PC-3 (cell line): ENCODE data around the gene LRSAM1. TPM values are rescaled to one million over a fixed set of nuclear protein-coding genes. Genes with fewer than 3 reads are reported as not detected.
A peak's percentile ranks its signal among the peaks of the same experiment; 100 is the strongest.

Experiments used
- ATAC-seq: fragments of 200-7000 bp; cut with Tn5 transposase; 2 replicates; pipeline ENCODE4 v1.9.1; 2020; ENCODE audit warnings: mild to moderate bottlenecking, moderate library complexity
- BruUV-seq: library from RNA; stranded (reverse); fragments of 400-500 nt; replicated peaks from 2 replicates; lab custom pipeline; 2021; lab: Mats Ljungman, UMichigan
- CTCF ChIA-PET: fragments of 300-600 bp; sonication (Branson Sonifier 250); formaldehyde crosslinking; loops from one replicate; lab custom pipeline; 2022; ENCODE audit warnings: antibody characterized with exemption; lab: Charles Lee
- POLR2A ChIA-PET: fragments of 300-600 bp; sonication (Branson Sonifier 250); formaldehyde crosslinking; loops from one replicate; lab custom pipeline; 2022; ENCODE audit warnings: antibody characterized with exemption; ENCODE audit not compliant: unreplicated experiment; lab: Charles Lee
- DNase-seq: peaks from one replicate; pipeline ENCODE4 v3.0.0-alpha.2; 2015
- H2AFZ ChIP-seq: fragments of 300-600 bp; sonication (generic); 2 replicates; pipeline ENCODE4 v1.6.0; 2016; ENCODE audit warnings: antibody characterized with exemption, low read length
- H3F3A ChIP-seq: fragments of 300-600 bp; sonication (generic); one replicate; pipeline ENCODE4 v1.6.0; 2017; ENCODE audit warnings: antibody characterized with exemption, low read length, control low read depth, mild to moderate bottlenecking; ENCODE audit not compliant: unreplicated experiment
- H3K27ac ChIP-seq: fragments of 300-600 bp; sonication (generic); 2 replicates; pipeline ENCODE4 v1.5.1; 2016; ENCODE audit warnings: mild to moderate bottlenecking, low read length
- H3K27me3 ChIP-seq: fragments of 300-600 bp; sonication (generic); 2 replicates; pipeline ENCODE4 v1.6.1; 2016; ENCODE audit warnings: low read length, mixed read lengths
- H3K36me3 ChIP-seq: fragments of 300-600 bp; sonication (generic); 2 replicates; pipeline ENCODE4 v1.6.1; 2016; ENCODE audit warnings: low read depth, mixed run types, low read length, mixed read lengths
- H3K4me1 ChIP-seq: fragments of 300-600 bp; sonication (generic); 2 replicates; pipeline ENCODE4 v1.5.1; 2016; ENCODE audit warnings: low read length; ENCODE audit not compliant: insufficient read depth
- H3K4me2 ChIP-seq: fragments of 300-600 bp; sonication (generic); 2 replicates; pipeline ENCODE4 v1.6.0; 2016; ENCODE audit warnings: low read length
- H3K4me3 ChIP-seq: fragments of 300-600 bp; sonication (generic); 2 replicates; pipeline ENCODE4 v1.5.1; 2016; ENCODE audit warnings: mild to moderate bottlenecking, low read length, mixed read lengths
- H3K79me2 ChIP-seq: fragments of 300-600 bp; sonication (generic); 2 replicates; pipeline ENCODE4 v1.6.1; 2017; ENCODE audit warnings: low read length, mixed read lengths
- H3K9ac ChIP-seq: fragments of 300-600 bp; sonication (generic); 2 replicates; pipeline ENCODE4 v1.6.0; 2016; ENCODE audit warnings: mild to moderate bottlenecking, low read length
- H3K9me2 ChIP-seq: fragments of 300-600 bp; sonication (generic); replicated peaks from 2 replicates; pipeline ENCODE4 v1.6.1; 2016; ENCODE audit warnings: mixed run types, low read length, mixed read lengths
- H3K9me3 ChIP-seq: fragments of 300-600 bp; sonication (generic); 2 replicates; pipeline ENCODE4 v1.6.1; 2016; ENCODE audit warnings: low read length, mixed read lengths
- H4K20me1 ChIP-seq: fragments of 300-600 bp; sonication (generic); 2 replicates; pipeline ENCODE4 v1.6.1; 2016; ENCODE audit warnings: low read length, mixed read lengths
- EZH2 ChIP-seq: fragments of 300-600 bp; sonication (generic); IDR thresholded peaks from one replicate; pipeline ENCODE4 v1.6.1; 2017; ENCODE audit warnings: antibody characterized with exemption, mild to moderate bottlenecking, low read length; ENCODE audit not compliant: unreplicated experiment
- EZH2phosphoT487 ChIP-seq: fragments of 300-600 bp; sonication (generic); IDR thresholded peaks from 2 replicates; pipeline ENCODE4 v1.6.1; 2018; ENCODE audit warnings: mild to moderate bottlenecking, antibody characterized with exemption, low read length, borderline replicate concordance
- intact Hi-C: fragments of 100-400 bp; cut with micrococcal nuclease; formaldehyde crosslinking; loops from 2 replicates; pipeline ENCODE4 v1.9.0; 2023
- total RNA-seq: library from RNA; depleted of rRNA; stranded (reverse); fragments of >200 nt; gene quantifications from 2 replicates; pipeline ENCODE4 v1.2.3, GENCODE V29; 2014
- TF ChIP-seq, protein P1 (sequence below): fragments of 300-600 bp; sonication (generic); conservative IDR thresholded peaks from 2 replicates; pipeline ENCODE4 v1.5.1; 2017; ENCODE audit warnings: antibody characterized with exemption, low read depth, mild to moderate bottlenecking, low read length

Gene LRSAM1
- total RNA-seq, 1 experiment from 2014 or later = 9.6 TPM

DNA sequence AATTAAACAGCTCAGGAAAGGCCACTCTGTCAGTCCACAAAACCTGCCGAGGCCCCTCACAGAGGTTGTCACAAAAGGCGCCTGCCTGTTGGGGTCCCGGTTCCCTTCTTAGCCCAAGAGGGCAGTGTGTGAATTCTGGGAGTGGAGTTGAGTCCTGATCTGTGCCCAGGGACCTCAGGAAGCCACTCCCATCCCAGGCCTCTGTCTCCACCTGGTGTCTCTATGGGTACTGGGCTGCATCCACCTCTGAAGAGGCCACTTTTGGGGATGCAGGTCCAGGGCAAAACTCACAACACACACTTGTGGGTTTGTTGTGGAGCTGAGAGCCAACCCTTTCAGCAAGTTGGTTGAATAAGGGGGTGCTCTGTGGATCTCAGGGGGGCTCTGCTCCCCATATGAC is 86.5 kb downstream of the LRSAM1 start:
- DNase-seq = peak; percentile 38
- POLR2A ChIA-PET = interaction anchor here (0.6 kb wide), 1 partner anchor 36 kb away, joined by 3 read pairs; no protein-coding TSS in a partner anchor
- H3F3A ChIP-seq = no peaks in the 10 kb centered on the region
- peak overlapping the region; percentile 56 for H3K4me2 ChIP-seq
- H3K79me2 ChIP-seq = peaks cover 90% of the 10 kb centered on the region
- intact Hi-C loops = loop anchor here (1.0 to 5.0 kb wide), 2 partner anchors 32 to 50 kb away; no protein-coding TSS in a partner anchor
- no peaks in the 10 kb centered on the region for H3K27me3 ChIP-seq
- BruUV-seq = no TSS peak
- H2AFZ ChIP-seq = no peak overlapping the region
- ATAC-seq = peak; percentile 67
- H3K36me3 ChIP-seq = no peaks in the 10 kb centered on the region; the same call in 1 of the 2 replicates
- H3K9ac ChIP-seq = peak overlapping the region; percentile 44
- peaks cover 49% of the 10 kb centered on the region for H3K4me1 ChIP-seq
- H3K9me2 ChIP-seq = no peaks in the 10 kb centered on the region
- peaks cover 34% of the 10 kb centered on the region; the same call in 1 of the 2 replicates for H4K20me1 ChIP-seq
- peak overlapping the region; percentile 79 for H3K27ac ChIP-seq
- no peak for TF ChIP-seq EZH2
- TF ChIP-seq, protein P1, sequence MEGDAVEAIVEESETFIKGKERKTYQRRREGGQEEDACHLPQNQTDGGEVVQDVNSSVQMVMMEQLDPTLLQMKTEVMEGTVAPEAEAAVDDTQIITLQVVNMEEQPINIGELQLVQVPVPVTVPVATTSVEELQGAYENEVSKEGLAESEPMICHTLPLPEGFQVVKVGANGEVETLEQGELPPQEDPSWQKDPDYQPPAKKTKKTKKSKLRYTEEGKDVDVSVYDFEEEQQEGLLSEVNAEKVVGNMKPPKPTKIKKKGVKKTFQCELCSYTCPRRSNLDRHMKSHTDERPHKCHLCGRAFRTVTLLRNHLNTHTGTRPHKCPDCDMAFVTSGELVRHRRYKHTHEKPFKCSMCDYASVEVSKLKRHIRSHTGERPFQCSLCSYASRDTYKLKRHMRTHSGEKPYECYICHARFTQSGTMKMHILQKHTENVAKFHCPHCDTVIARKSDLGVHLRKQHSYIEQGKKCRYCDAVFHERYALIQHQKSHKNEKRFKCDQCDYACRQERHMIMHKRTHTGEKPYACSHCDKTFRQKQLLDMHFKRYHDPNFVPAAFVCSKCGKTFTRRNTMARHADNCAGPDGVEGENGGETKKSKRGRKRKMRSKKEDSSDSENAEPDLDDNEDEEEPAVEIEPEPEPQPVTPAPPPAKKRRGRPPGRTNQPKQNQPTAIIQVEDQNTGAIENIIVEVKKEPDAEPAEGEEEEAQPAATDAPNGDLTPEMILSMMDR = peak; percentile 55
- H3K4me3 ChIP-seq = no peak overlapping the region
- no peaks in the 10 kb centered on the region for H3K9me3 ChIP-seq
- CTCF ChIA-PET = no interaction called here

DNA sequence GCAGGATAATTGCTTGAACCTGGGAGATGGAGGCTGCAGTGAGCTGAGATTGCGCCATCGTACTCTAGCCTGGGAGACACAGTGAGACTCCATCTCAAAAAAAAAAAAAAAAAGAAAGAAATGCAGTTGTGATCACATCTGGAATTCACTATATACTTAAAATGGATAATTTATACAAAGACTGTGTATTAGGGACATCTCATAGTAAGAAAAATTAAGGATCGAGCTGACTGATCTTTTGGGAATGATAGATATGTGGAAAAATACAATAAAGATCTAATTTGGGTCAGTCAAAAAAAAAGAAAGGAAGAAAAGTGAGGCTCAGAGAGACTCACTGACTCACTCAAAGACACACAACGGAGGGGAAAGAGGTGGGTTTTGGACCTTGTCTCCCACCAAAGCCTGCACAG is 87.5 kb downstream of the LRSAM1 start:
- Histone ChIP-seq H3K9me2 (no peaks in the 10 kb centered on the region), H3K27ac (peak overlapping the region; percentile 32; the same call in 1 of the 2 replicates), H2AFZ (no peak overlapping the region), H3K36me3 (no peaks in the 10 kb centered on the region; the same call in 1 of the 2 replicates), H3K79me2 (peaks cover 98% of the 10 kb centered on the region), H3F3A (no peaks in the 10 kb centered on the region), H3K4me1 (peaks cover 49% of the 10 kb centered on the region), H4K20me1 (peaks cover 36% of the 10 kb centered on the region; the same call in 1 of the 2 replicates), H3K4me3 (no peak overlapping the region), H3K9me3 (no peaks in the 10 kb centered on the region), H3K9ac (no peak overlapping the region), H3K27me3 (no peaks in the 10 kb centered on the region), H3K4me2 (no peak overlapping the region)
- ChIA-PET CTCF (no interaction called here), POLR2A (no interaction called here)
- no peak for TF ChIP-seq EZH2
- TF ChIP-seq, protein P1 = no peak
- TF ChIP-seq EZH2phosphoT487 = no peak
- intact Hi-C loops = loop anchor here (5.0 kb wide), 1 partner anchor 48 kb away; no protein-coding TSS in a partner anchor
- DNase-seq = no peak
- no peak for ATAC-seq
- no TSS peak for BruUV-seq

DNA sequence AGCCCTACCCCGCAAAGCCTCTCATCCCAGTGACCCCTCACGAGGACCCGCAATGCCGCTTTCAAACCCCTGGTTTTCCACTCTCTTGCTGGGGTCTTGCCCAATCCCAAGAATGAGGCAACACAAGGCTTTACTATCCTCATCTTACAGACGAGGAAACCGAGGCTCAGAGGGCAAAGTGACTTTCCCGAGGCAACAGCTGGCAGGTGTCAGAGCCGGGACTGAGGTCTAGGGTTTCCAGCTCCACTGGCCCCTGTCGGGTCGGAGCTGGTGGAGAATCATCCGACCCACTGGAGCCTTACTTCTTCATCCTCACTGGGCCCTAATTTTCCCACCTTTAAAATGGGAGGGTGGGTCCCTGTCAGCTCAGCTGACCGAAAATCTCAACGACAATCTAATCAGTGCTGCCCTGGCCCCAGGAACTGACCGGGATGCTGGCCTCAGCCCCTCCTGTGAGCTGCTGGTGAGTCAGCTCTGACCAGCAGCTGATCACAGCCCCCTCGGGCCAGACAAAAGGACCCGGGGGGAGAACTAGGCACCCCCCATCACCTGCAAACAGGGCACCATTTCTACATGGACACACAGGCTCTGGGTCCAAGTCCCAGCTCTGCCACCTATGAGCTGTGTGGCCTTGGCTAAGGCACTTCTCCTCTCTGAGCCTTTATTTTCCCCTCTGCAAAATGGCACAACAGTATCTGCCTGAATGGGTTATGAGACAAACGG is 88.1 kb downstream of the LRSAM1 start:
- intact Hi-C loops = loop anchor here (5.0 kb wide), 1 partner anchor 48 kb away; no protein-coding TSS in a partner anchor
- no peak for ATAC-seq
- CTCF ChIA-PET = no interaction called here

More for the DNA sequence above, 88.1 kb downstream of the LRSAM1 start:
- H3K4me1 ChIP-seq = peaks cover 49% of the 10 kb centered on the region
- POLR2A ChIA-PET = no interaction called here
- H3K4me3 ChIP-seq = no peak overlapping the region
- H3K4me2 ChIP-seq = no peak overlapping the region
- H3K27me3 ChIP-seq = no peaks in the 10 kb centered on the region
- no peaks in the 10 kb centered on the region for H3K9me2 ChIP-seq
- H4K20me1 ChIP-seq = peaks cover 35% of the 10 kb centered on the region; the same call in 1 of the 2 replicates
- no peaks in the 10 kb centered on the region; the same call in 1 of the 2 replicates for H3K36me3 ChIP-seq
- no peak for DNase-seq
- no peak overlapping the region for H2AFZ ChIP-seq
- BruUV-seq = no TSS peak
- H3K79me2 ChIP-seq = peaks cover 97% of the 10 kb centered on the region
- TF ChIP-seq, protein P1 = no peak
- H3K9ac ChIP-seq = no peak overlapping the region
- no peaks in the 10 kb centered on the region for H3K9me3 ChIP-seq
- no peaks in the 10 kb centered on the region for H3F3A ChIP-seq
- H3K27ac ChIP-seq = peak overlapping the region; percentile 32; the same call in 1 of the 2 replicates
